H4 (cell line): ENCODE data around the gene RRAGC. TPM values are rescaled to one million over a fixed set of nuclear protein-coding genes. Genes with fewer than 3 reads are reported as not detected.
A peak's percentile ranks its signal among the peaks of the same experiment; 100 is the strongest.

Source experiments
- DNase-seq: peaks from one replicate; pipeline ENCODE4 v3.0.0-alpha.2; 2015; ENCODE audit warnings: low spot score
- total RNA-seq: library from RNA; depleted of rRNA; stranded (reverse); fragments of >200 nt; shearing (Covaris generic); gene quantifications from 2 replicates; pipeline ENCODE4 v1.2.3, GENCODE V29; 2014; rRNA removed

Gene RRAGC
- total RNA-seq, result 13.0 and 17.3 TPM in 2 replicates

- peak; percentile 96 for DNase-seq
Observed at GRCh38 chr1:38859561-38860453, at the start of gene RRAGC. TSS of gene RRAGC (minus strand) at chr1:38859772. CDS start at chr1:38859646, 126 bp downstream.

- DNase-seq, result no peak
Observed at GRCh38 chr1:38908821-38909220, 49.2 kb upstream of the RRAGC start.

GRCh38 chr1:38905985-38906384 is 46.4 kb upstream of the RRAGC start:
- DNase-seq, result no peak

- DNase-seq, result no peak
Observed at GRCh38 chr1:38899560-38899959, 40.0 kb upstream of the RRAGC start.

GRCh38 chr1:38898653-38899230 is 39.2 kb upstream of the RRAGC start:
- no peak for DNase-seq

- DNase-seq, result no peak
Observed at GRCh38 chr1:38896169-38896568, 36.6 kb upstream of the RRAGC start.

- no peak for DNase-seq
Observed at GRCh38 chr1:38892976-38893375, 33.4 kb upstream of the RRAGC start.

GRCh38 chr1:38891753-38892152 is 32.2 kb upstream of the RRAGC start:
- no peak for DNase-seq

GRCh38 chr1:38889589-38889988 is 30.0 kb upstream of the RRAGC start:
- DNase-seq, result no peak

- no peak for DNase-seq
Observed at GRCh38 chr1:38888423-38889333, 29.1 kb upstream of the RRAGC start.

- DNase-seq, result no peak
Observed at GRCh38 chr1:38885092-38885491, 25.5 kb upstream of the RRAGC start.

- no peak for DNase-seq
Observed at GRCh38 chr1:38881487-38881886, 21.9 kb upstream of the RRAGC start, which contains the start of gene GJA9. TSS of gene GJA9 (minus strand) at chr1:38881587. CDS start at chr1:38876098, 5,489 bp downstream.

GRCh38 chr1:38875811-38876210 is 16.2 kb upstream of the RRAGC start:
- DNase-seq, result no peak

- DNase-seq, result peak; percentile 95
Observed at GRCh38 chr1:38873027-38873969, 13.7 kb upstream of the RRAGC start, which contains the start of gene MYCBP. TSS of gene MYCBP (minus strand) at chr1:38873348. CDS start at chr1:38873305, 43 bp downstream.

- DNase-seq, result no peak
Observed at GRCh38 chr1:38872401-38873026, 12.9 kb upstream of the RRAGC start.

GRCh38 chr1:38870996-38871395 is 11.4 kb upstream of the RRAGC start:
- no peak for DNase-seq

- no peak for DNase-seq
Observed at GRCh38 chr1:38867208-38867607, 7.6 kb upstream of the RRAGC start.

GRCh38 chr1:38865112-38865715 is 5.6 kb upstream of the RRAGC start:
- no peak for DNase-seq

- no peak for DNase-seq
Observed at GRCh38 chr1:38860454-38860795, 853 bp upstream of the RRAGC start.
